ENCODE measurements around the gene GALNS. TPM values are rescaled to one million over a fixed set of nuclear protein-coding genes. Genes with fewer than 3 reads are reported as not detected.

The GALNS gene
- total RNA-seq, 1 experiment from 2014 or later = 29.5 TPM

- TF ChIP-seq KAT7 (CRISPR knock-in tag; IDR thresholded peaks at IDR 0.05; ENCODE audit: borderline replicate concordance) (no peak), GABPB1 (CRISPR knock-in tag; IDR thresholded peaks at IDR 0.05) (no peak), ZNF396 (CRISPR knock-in tag; IDR thresholded peaks at IDR 0.05; ENCODE audit: borderline replicate concordance) (no peak), ZNF281 (CRISPR knock-in tag; IDR thresholded peaks at IDR 0.05) (no peak), FOXJ3 (CRISPR knock-in tag; IDR thresholded peaks at IDR 0.05; ENCODE audit: borderline replicate concordance) (no peak), ZSCAN18 (CRISPR knock-in tag; IDR thresholded peaks at IDR 0.05) (no peak), EMX1 (CRISPR knock-in tag; IDR thresholded peaks at IDR 0.05) (no peak)
Observed at GRCh38 chr16:88888461-88889387, 32.0 kb upstream of the GALNS start (continued).

GRCh38 chr16:88888057-88888456, 31.3 kb upstream of the GALNS start:
- H3K4me1 Mint-ChIP-seq = no peaks in the 10 kb centered on the region

GRCh38 chr16:88886845-88887521, 30.2 kb upstream of the GALNS start:
- no peak for DNase-seq (ENCODE audit: low spot score)
- Mint-ChIP-seq H3K4me1 (no peaks in the 10 kb centered on the region), H3K9me3 (no peaks in the 10 kb centered on the region), H3K36me3 (no peaks in the 10 kb centered on the region), H3K27me3 (ENCODE audit: low read depth) (peaks cover 2% of the 10 kb centered on the region), H3K4me3 (no peak overlapping the region), H3K27ac (no peak overlapping the region)
- ChIA-PET POLR2A (no interaction called here), CTCF (interaction anchor here (1.3 kb wide), 1 partner anchor 132 kb away, joined by 4 read pairs; no protein-coding TSS in a partner anchor)
- no peak for ATAC-seq
- TF ChIP-seq MLX (CRISPR knock-in tag; IDR thresholded peaks at IDR 0.05) (no peak), ESRRA (CRISPR knock-in tag; IDR thresholded peaks at IDR 0.05; ENCODE audit: borderline replicate concordance) (no peak), TCF7 (CRISPR knock-in tag; IDR thresholded peaks at IDR 0.05; ENCODE audit: low read depth) (no peak), CTCF (IDR thresholded peaks at IDR 0.05) (no peak), OVOL2 (CRISPR knock-in tag; IDR thresholded peaks at IDR 0.05; ENCODE audit: borderline replicate concordance) (no peak), FOXP1 (CRISPR knock-in tag; IDR thresholded peaks at IDR 0.05; ENCODE audit: borderline replicate concordance) (no peak), E2F1 (CRISPR knock-in tag; IDR thresholded peaks at IDR 0.05) (no peak)

More at GRCh38 chr16:88888057-88888456, 31.3 kb upstream of the GALNS start:
- Mint-ChIP-seq H3K36me3 (no peaks in the 10 kb centered on the region), H3K9me3 (no peaks in the 10 kb centered on the region), H3K4me3 (no peak overlapping the region), H3K27ac (peak overlapping the region; percentile 53; the same call in 1 of the 2 replicates), H3K27me3 (ENCODE audit: low read depth) (peaks cover 2% of the 10 kb centered on the region; the same call in 1 of the 2 replicates)
- no peak for ATAC-seq
- no peak for DNase-seq (ENCODE audit: low spot score)
- no peak for TF ChIP-seq ATF1 (CRISPR knock-in tag; IDR thresholded peaks at IDR 0.05)
- POLR2A ChIA-PET = no interaction called here
- CTCF ChIA-PET = interaction anchor here (0.5 to 1.3 kb wide), 3 partner anchors 133 to 353 kb away, joined by 3 to 4 read pairs (median 4); no protein-coding TSS in a partner anchor
